ENCODE measurements around the gene ZBTB20.

DNA sequence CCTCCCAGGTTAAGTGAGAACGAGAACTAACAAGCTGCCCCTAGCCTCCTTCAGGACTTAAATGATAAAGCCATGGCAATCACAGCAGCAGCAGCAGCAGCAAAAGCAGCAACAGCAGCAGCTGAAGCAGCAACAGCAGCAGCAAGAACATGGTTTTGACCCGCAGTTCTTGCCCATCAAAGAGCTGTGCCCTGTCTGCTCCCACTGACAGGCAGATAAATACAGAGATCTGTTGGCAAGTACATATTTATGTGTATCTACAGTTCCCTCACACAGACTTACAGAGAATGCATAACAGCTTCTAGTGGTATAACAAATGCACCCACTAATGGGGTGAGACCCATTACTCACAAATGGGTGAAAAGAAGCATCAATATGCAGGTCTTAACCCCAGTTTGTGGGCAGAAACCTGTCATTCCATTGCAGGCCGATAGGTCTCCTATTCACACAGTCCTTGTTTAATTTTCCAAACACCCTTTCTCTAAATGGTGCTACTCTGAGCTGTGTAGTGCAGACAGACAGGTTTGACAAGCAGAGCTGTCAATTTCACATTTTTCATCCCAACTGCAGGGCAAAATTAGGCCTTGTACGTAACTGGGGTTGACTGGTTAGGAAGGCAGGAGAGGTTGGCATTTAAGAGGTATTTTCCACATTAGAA lies 537.0 kb downstream of the ZBTB20 start:
- TF ChIP-seq EZH2 (IDR thresholded peaks at IDR 0.05; ENCODE audit: borderline replicate concordance, control insufficient read depth, low read depth, low read length) (no peak), SIN3A (IDR thresholded peaks at IDR 0.05; ENCODE audit: low read depth, low read length) (no peak), RAD21 (IDR thresholded peaks at IDR 0.05; ENCODE audit: insufficient read depth, low read depth, low read length) (no peak), SPI1 (IDR thresholded peaks at IDR 0.05; ENCODE audit: borderline replicate concordance, insufficient read depth, low read depth, low read length) (no peak)
- TF ChIP-seq, protein P1, sequence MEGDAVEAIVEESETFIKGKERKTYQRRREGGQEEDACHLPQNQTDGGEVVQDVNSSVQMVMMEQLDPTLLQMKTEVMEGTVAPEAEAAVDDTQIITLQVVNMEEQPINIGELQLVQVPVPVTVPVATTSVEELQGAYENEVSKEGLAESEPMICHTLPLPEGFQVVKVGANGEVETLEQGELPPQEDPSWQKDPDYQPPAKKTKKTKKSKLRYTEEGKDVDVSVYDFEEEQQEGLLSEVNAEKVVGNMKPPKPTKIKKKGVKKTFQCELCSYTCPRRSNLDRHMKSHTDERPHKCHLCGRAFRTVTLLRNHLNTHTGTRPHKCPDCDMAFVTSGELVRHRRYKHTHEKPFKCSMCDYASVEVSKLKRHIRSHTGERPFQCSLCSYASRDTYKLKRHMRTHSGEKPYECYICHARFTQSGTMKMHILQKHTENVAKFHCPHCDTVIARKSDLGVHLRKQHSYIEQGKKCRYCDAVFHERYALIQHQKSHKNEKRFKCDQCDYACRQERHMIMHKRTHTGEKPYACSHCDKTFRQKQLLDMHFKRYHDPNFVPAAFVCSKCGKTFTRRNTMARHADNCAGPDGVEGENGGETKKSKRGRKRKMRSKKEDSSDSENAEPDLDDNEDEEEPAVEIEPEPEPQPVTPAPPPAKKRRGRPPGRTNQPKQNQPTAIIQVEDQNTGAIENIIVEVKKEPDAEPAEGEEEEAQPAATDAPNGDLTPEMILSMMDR (IDR thresholded peaks at IDR 0.05 in 2 of 3, conservative IDR thresholded peaks at IDR 0.05 in 1 of 3; ENCODE audit: control insufficient read depth in 2 of 3, extremely low read depth in 1 of 3, insufficient read depth in 1 of 3, low read depth in 3 of 3, low read length in 3 of 3), result no peak
